H1 (cell line): ENCODE measurements around the gene PPCDC. TPM values are rescaled to one million over a fixed set of nuclear protein-coding genes. Genes with fewer than 3 reads are reported as not detected.

Experiments used
- CTCF ChIA-PET: fragments of 300-600 bp; sonication (Branson Sonifier 250); formaldehyde crosslinking; loops from one replicate; lab custom pipeline; 2021; ENCODE audit not compliant: partially characterized antibody; lab: Charles Lee
- POLR2A ChIA-PET: fragments of 300-600 bp; sonication (Branson Sonifier 250); formaldehyde crosslinking; loops from one replicate; lab custom pipeline; 2021; ENCODE audit warnings: inconsistent platforms; ENCODE audit not compliant: partially characterized antibody; lab: Charles Lee
- DNase-seq, 2 experiments: peaks; one replicate each; pipeline versions ENCODE4 v3.0.0 to v3.0.0-alpha.2; 2010 to 2022; ENCODE audit warnings: low spot score in 2 of 2, low read depth in 1 of 2, mixed read lengths in 1 of 2
- FAIRE-seq: peaks from 2 replicates; lab custom pipeline; 2011; peaks lifted over from hg19 to GRCh38; lab: Jason Lieb, UNC
- H2AFZ ChIP-seq: 2 replicates; pipeline ENCODE4 v1.8.1; 2012; ENCODE audit warnings: low read length, inconsistent platforms
- H2AK5ac ChIP-seq: 2 replicates; pipeline ENCODE4 v1.6.1; 2013; ENCODE audit warnings: low read depth, low read length
- H2BK120ac ChIP-seq: replicated peaks from 2 replicates; pipeline ENCODE3; 2013; ENCODE audit warnings: low read depth, low read length, inconsistent platforms
- H2BK12ac ChIP-seq: 2 replicates; pipeline ENCODE4 v1.6.1; 2013; ENCODE audit warnings: low read depth, low read length
- H2BK15ac ChIP-seq: 2 replicates; pipeline ENCODE4 v1.6.1; 2013; ENCODE audit warnings: low read length
- H2BK20ac ChIP-seq: 2 replicates; pipeline ENCODE4 v1.6.1; 2013; ENCODE audit warnings: low read length
- H2BK5ac ChIP-seq: 2 replicates; pipeline ENCODE4 v1.6.1; 2013; ENCODE audit warnings: low read depth, low read length
- H3K14ac ChIP-seq: 2 replicates; pipeline ENCODE4 v1.6.1; 2013; ENCODE audit warnings: inconsistent platforms; ENCODE audit not compliant: insufficient read length
- H3K18ac ChIP-seq: 2 replicates; pipeline ENCODE4 v1.6.1; 2013; ENCODE audit warnings: low read length; ENCODE audit errors: extremely low read depth
- H3K23ac ChIP-seq: 2 replicates; pipeline ENCODE4 v1.6.1; 2013; ENCODE audit warnings: inconsistent platforms; ENCODE audit not compliant: insufficient read length
- H3K23me2 ChIP-seq: 2 replicates; pipeline ENCODE4 v1.6.1; 2013; ENCODE audit warnings: low read depth, low read length
- H3K27ac ChIP-seq: 2 replicates; pipeline ENCODE4 v1.6.1; 2011; ENCODE audit warnings: low read depth, low read length, inconsistent platforms
- H3K27me3 ChIP-seq, 4 experiments: replicated peaks in 1 of 4; 1 replicate in 1 of 4; 2 replicates in 3 of 4; pipeline versions ENCODE4 v1.6.1 to v1.8.1; 2011 to 2013; ENCODE audit warnings: low read length in 3 of 4, mild to moderate bottlenecking in 3 of 4, inconsistent platforms in 2 of 4, mixed read lengths in 2 of 4, moderate library complexity in 1 of 4; ENCODE audit not compliant: control insufficient read depth in 3 of 4, insufficient read depth in 3 of 4; ENCODE audit errors: extremely low read depth in 1 of 4
- H3K36me3 ChIP-seq, 4 experiments: 2 replicates each; pipeline versions ENCODE4 v1.6.1 to v1.8.1; 2011 to 2013; ENCODE audit warnings: mild to moderate bottlenecking in 4 of 4, low read length in 3 of 4, moderate library complexity in 2 of 4, control low read depth in 1 of 4, inconsistent platforms in 1 of 4; ENCODE audit not compliant: insufficient read depth in 4 of 4, control insufficient read depth in 2 of 4
- H3K4ac ChIP-seq: replicated peaks from 2 replicates; pipeline ENCODE3; 2013; ENCODE audit warnings: low read length, low read depth, mixed read lengths, inconsistent platforms; ENCODE audit not compliant: insufficient read length
- H3K4me1 ChIP-seq, 4 experiments: replicated peaks in 1 of 4; 1 replicate in 1 of 4; 2 replicates in 3 of 4; pipeline versions ENCODE4 v1.6.1 to v1.8.1; 2011 to 2013; ENCODE audit warnings: low read length in 3 of 4, inconsistent platforms in 2 of 4, mixed read lengths in 1 of 4; ENCODE audit not compliant: insufficient read depth in 4 of 4, control insufficient read depth in 3 of 4
- H3K4me2 ChIP-seq, 2 experiments: 2 replicates each; pipeline versions ENCODE4 v1.6.1 to v1.8.1; 2011 to 2013; ENCODE audit warnings: low read depth in 2 of 2, low read length in 2 of 2, control low read depth in 1 of 2, inconsistent platforms in 1 of 2, mild to moderate bottlenecking in 1 of 2; ENCODE audit not compliant: insufficient read depth in 1 of 2
- H3K4me3 ChIP-seq, 4 experiments: fragments of 200-600, 300-600 bp in 1 of 4; sonication (generic), shearing (Covaris generic), sonication (Bioruptor Twin) in 1 of 4; 2 replicates each; pipeline versions ENCODE4 v1.5.1 to v1.8.1; 2011 to 2016; ENCODE audit warnings: low read length in 4 of 4, low read depth in 3 of 4, control low read depth in 2 of 4, inconsistent platforms in 2 of 4, mild to moderate bottlenecking in 2 of 4, mixed read lengths in 1 of 4, moderate library complexity in 1 of 4; ENCODE audit not compliant: insufficient read depth in 2 of 4; ENCODE audit errors: extremely low read depth in 1 of 4
- H3K56ac ChIP-seq: replicated peaks from 2 replicates; pipeline ENCODE3; 2013; ENCODE audit warnings: low read depth, mild to moderate bottlenecking, mixed read lengths, low read length, inconsistent platforms; ENCODE audit not compliant: insufficient read length
- H3K79me1 ChIP-seq: 2 replicates; pipeline ENCODE4 v1.6.1; 2013; ENCODE audit warnings: low read depth, low read length, control low read depth
- H3K79me2 ChIP-seq, 2 experiments: 2 replicates each; pipeline versions ENCODE4 v1.6.1 to v1.8.1; 2012 to 2013; ENCODE audit warnings: low read length in 2 of 2, mild to moderate bottlenecking in 2 of 2, inconsistent platforms in 1 of 2; ENCODE audit not compliant: insufficient read depth in 2 of 2, control insufficient read depth in 1 of 2
- H3K9ac ChIP-seq, 4 experiments: replicated peaks in 1 of 4; 1 replicate in 1 of 4; 2 replicates in 3 of 4; pipeline versions ENCODE4 v1.6.1 to v1.8.1; 2011 to 2013; ENCODE audit warnings: low read depth in 3 of 4, low read length in 3 of 4, control low read depth in 2 of 4, mild to moderate bottlenecking in 2 of 4, moderate library complexity in 2 of 4, inconsistent platforms in 1 of 4; ENCODE audit errors: extremely low read depth in 1 of 4
- H3K9me3 ChIP-seq, 2 experiments: 2 replicates each; pipeline versions ENCODE4 v1.6.1 to v1.8.1; 2012 to 2013; ENCODE audit warnings: mild to moderate bottlenecking in 2 of 2, moderate library complexity in 2 of 2, control low read depth in 1 of 2, inconsistent platforms in 1 of 2, low read depth in 1 of 2, low read length in 1 of 2, mixed read lengths in 1 of 2; ENCODE audit not compliant: insufficient read depth in 2 of 2
- H4K20me1 ChIP-seq, 2 experiments: replicated peaks in 1 of 2; 2 replicates each; pipeline versions ENCODE3 to v1.8.1; 2011 to 2013; ENCODE audit warnings: inconsistent platforms in 2 of 2, low read length in 2 of 2, mild to moderate bottlenecking in 1 of 2; ENCODE audit not compliant: insufficient read depth in 2 of 2, control insufficient read depth in 1 of 2
- H4K5ac ChIP-seq: 2 replicates; pipeline ENCODE4 v1.6.1; 2013; ENCODE audit warnings: low read length, low read depth, mixed read lengths, inconsistent platforms; ENCODE audit not compliant: insufficient read length
- H4K8ac ChIP-seq: 2 replicates; pipeline ENCODE4 v1.8.0; 2013; ENCODE audit warnings: mild to moderate bottlenecking, moderate library complexity, low read length, inconsistent platforms; ENCODE audit not compliant: insufficient read depth; ENCODE audit errors: extremely low read depth
- H4K91ac ChIP-seq: replicated peaks from 2 replicates; pipeline ENCODE3; 2013; ENCODE audit warnings: low read length, mixed read lengths, inconsistent platforms; ENCODE audit not compliant: insufficient read length
- ASH2L ChIP-seq: fragments of 200-600, 300-600 bp; sonication (generic); IDR thresholded peaks from one replicate; pipeline ENCODE4 v1.7.1; 2017; ENCODE audit warnings: low read length
- CHD2 ChIP-seq: IDR thresholded peaks from 2 replicates; pipeline ENCODE4 v1.6.1; 2012; ENCODE audit warnings: low read length, improper control_type of control experiment
- CTBP2 ChIP-seq: IDR thresholded peaks from 2 replicates; pipeline ENCODE4 v1.7.0; 2011; ENCODE audit warnings: borderline replicate concordance, mild to moderate bottlenecking, moderate library complexity, mixed read lengths, low read length; ENCODE audit not compliant: insufficient read depth, insufficient read length
- EP300 ChIP-seq, 2 experiments: IDR thresholded peaks; 1 replicate in 1 of 2; 2 replicates in 1 of 2; pipeline ENCODE4 v1.6.1; 2011 to 2012; ENCODE audit warnings: low read depth in 2 of 2, low read length in 2 of 2, mild to moderate bottlenecking in 2 of 2, borderline replicate concordance in 1 of 2, inconsistent platforms in 1 of 2, moderate library complexity in 1 of 2
- FOSL1 ChIP-seq: IDR thresholded peaks from 2 replicates; pipeline ENCODE4 v1.6.1; 2011; ENCODE audit warnings: mild to moderate bottlenecking, low read depth, low read length, moderate library complexity; ENCODE audit not compliant: insufficient read depth
- JUN ChIP-seq: IDR thresholded peaks from 2 replicates; pipeline ENCODE4 v1.6.1; 2011; ENCODE audit warnings: low read depth, mild to moderate bottlenecking, improper control_type of control experiment, low read length
- SIX5 ChIP-seq: IDR thresholded peaks from 2 replicates; pipeline ENCODE4 v1.6.1; 2011; ENCODE audit warnings: mild to moderate bottlenecking, low read depth, low read length
- TBP ChIP-seq: IDR thresholded peaks from 2 replicates; pipeline ENCODE4 v1.6.1; 2011; ENCODE audit warnings: low read depth, low read length, improper control_type of control experiment
- WGBS, 2 experiments: shearing (Covaris generic) in 1 of 2; methylation state at CpG; one replicate each; pipeline versions ENCODE4 v1.1.6 to v1.1.7; 2013 to 2015; ENCODE audit warnings: low lambda C conversion rate in 2 of 2, mixed read lengths in 2 of 2, inconsistent platforms in 1 of 2, low coverage in 1 of 2, missing lambda C conversion rate in 1 of 2; ENCODE audit not compliant: insufficient replicate concordance in 2 of 2, insufficient coverage in 1 of 2, insufficient read length in 1 of 2; ENCODE audit errors: extremely low coverage in 1 of 2, missing lambda C conversion rate in 1 of 2; 5-methylcytosine and 5-hydroxymethylcytosine counted together
- polyA plus RNA-seq, 7 experiments: library from polyadenylated mRNA; depleted of rRNA in 3 of 7; stranded (reverse) in 5 of 7; unstranded in 2 of 7; fragments of >200 nt in 5 of 7; fragments of 200-250 nt in 2 of 7; gene quantifications; 1 replicate in 5 of 7; 2 replicates in 1 of 7; 4 replicates in 1 of 7; pipeline versions ENCODE4 v1.2.1 to v1.2.3, GENCODE V29; 2011 to 2013; ENCODE audit warnings: missing spikeins in 2 of 7, mixed read lengths in 2 of 7
- total RNA-seq: library from RNA; stranded (reverse); fragmentation: NEBNext Ultra II Directional; extraction: Animal tissue kit (Norgen Biotek cat#: 25700); gene quantifications from 2 replicates; pipeline ENCODE4 v1.2.1, GENCODE V29; 2021
- TF ChIP-seq, protein P1 (sequence below): IDR thresholded peaks from 2 replicates; pipeline ENCODE4 v1.6.1; 2012; ENCODE audit warnings: low read length, inconsistent platforms

The PPCDC gene
- total and polyA plus RNA-seq, 2 of the 8 experiments (the other 6 are each of a cell fraction or from before 2014, with no cell fraction given): 11.3 to 29.7 TPM

DNA sequence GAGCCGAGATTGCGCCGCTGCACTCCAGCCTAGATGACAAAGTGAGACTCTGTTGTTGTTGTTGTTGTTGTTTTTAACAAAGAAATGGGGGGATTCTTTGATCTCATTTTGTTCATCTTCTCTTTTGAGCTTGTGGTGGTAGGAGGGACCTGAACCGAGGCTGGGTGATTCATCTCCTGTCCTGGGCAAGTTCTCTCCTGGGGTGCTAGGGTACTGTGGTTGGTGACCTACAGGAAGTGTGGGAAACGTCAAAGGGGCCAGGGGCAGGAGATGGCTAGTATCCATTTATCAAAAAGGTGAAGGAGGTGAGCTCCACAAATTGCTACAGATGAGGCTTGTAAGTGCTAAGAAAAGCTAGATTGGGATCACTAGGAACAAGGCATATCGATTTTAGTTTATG, 14.3 kb downstream of the PPCDC start:
- Histone ChIP-seq H4K8ac (no peak overlapping the region), H2AFZ (no peak overlapping the region), H4K91ac (no peak overlapping the region), H4K20me1 (peaks cover 4 to 18% of the 10 kb centered on the region in 2 experiments), H3K27me3 (no peaks in the 10 kb centered on the region), H3K36me3 (no peaks in the 10 kb centered on the region), H3K23me2 (no peaks in the 10 kb centered on the region), H3K4ac (no peak overlapping the region), H3K9me3 (no peaks in the 10 kb centered on the region), H2BK5ac (no peak overlapping the region), H2BK15ac (no peak overlapping the region), H2BK20ac (no peak overlapping the region), H3K79me1 (no peaks in the 10 kb centered on the region; the same call in 1 of the 2 replicates), H2BK120ac (no peak overlapping the region), H3K79me2 (peaks cover 0 to 3% of the 10 kb centered on the region in 2 experiments; a peak in 1 of 4 replicates), H2BK12ac (no peak overlapping the region), H3K27ac (no peak overlapping the region), H3K9ac (no peak overlapping the region), H2AK5ac (no peak overlapping the region), H3K4me1 (peaks cover 2 to 7% (median 3%) of the 10 kb centered on the region in 4 experiments; a peak in 6 of 7 replicates), H3K4me3 (no peak overlapping the region), H3K23ac (no peak overlapping the region), H3K56ac (no peak overlapping the region), H3K4me2 (no peak overlapping the region), H3K14ac (no peak overlapping the region), H4K5ac (no peak overlapping the region), H3K18ac (no peak overlapping the region)
- 93% methylated on average over 6 of the region's 6 CpGs; no CpG with 5 or more reads in 1 of the 2 experiments for WGBS, 2 experiments
- POLR2A ChIA-PET: interaction anchor here (0.5 to 1.0 kb wide), 3 partner anchors 109 to 433 kb away, joined by 3 to 4 read pairs (median 3); no protein-coding TSS in a partner anchor
- TF ChIP-seq EP300 (IDR thresholded peaks at IDR 0.05; ENCODE audit: borderline replicate concordance in 1 of 2, low read depth in 2 of 2, low read length in 2 of 2): no peak
- no peak for TF ChIP-seq JUN
- TF ChIP-seq, protein P1, sequence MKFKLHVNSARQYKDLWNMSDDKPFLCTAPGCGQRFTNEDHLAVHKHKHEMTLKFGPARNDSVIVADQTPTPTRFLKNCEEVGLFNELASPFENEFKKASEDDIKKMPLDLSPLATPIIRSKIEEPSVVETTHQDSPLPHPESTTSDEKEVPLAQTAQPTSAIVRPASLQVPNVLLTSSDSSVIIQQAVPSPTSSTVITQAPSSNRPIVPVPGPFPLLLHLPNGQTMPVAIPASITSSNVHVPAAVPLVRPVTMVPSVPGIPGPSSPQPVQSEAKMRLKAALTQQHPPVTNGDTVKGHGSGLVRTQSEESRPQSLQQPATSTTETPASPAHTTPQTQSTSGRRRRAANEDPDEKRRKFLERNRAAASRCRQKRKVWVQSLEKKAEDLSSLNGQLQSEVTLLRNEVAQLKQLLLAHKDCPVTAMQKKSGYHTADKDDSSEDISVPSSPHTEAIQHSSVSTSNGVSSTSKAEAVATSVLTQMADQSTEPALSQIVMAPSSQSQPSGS: no peak
- no peak for TF ChIP-seq FOSL1
- no peak for TF ChIP-seq CHD2
- TF ChIP-seq CTBP2: no peak
- TF ChIP-seq TBP: no peak
- TF ChIP-seq ASH2L: no peak
- TF ChIP-seq SIX5: no peak
- FAIRE-seq: no peak
- no peak for DNase-seq
- CTCF ChIA-PET: interaction anchor here (0.8 to 2.9 kb wide), 10 partner anchors 38 to 270 kb away, joined by 3 to 14 read pairs (median 5); partner anchors contain the start of gene C15orf39
